GM19452 (cell line): ENCODE measurements around the gene LDLRAP1.
"Not testable (repeated sequence)": the region's sequence is repeated elsewhere in the genome, so short reads cannot be mapped to it uniquely, and the experiment has no call there.

Experiments used
- ATAC-seq: cut with Tn5 transposase; IDR thresholded peaks from one replicate; pipeline ENCODE4 v1.9.1; 2021; ENCODE audit not compliant: unreplicated experiment

The LDLRAP1 gene

GRCh38 chr1:25573591-25573930 is 30.2 kb downstream of the LDLRAP1 start:
- ATAC-seq = no peak

GRCh38 chr1:25573961-25574360 is 30.6 kb downstream of the LDLRAP1 start:
- no peak for ATAC-seq

GRCh38 chr1:25575191-25575590 is 31.8 kb downstream of the LDLRAP1 start:
- ATAC-seq = no peak

DNA sequence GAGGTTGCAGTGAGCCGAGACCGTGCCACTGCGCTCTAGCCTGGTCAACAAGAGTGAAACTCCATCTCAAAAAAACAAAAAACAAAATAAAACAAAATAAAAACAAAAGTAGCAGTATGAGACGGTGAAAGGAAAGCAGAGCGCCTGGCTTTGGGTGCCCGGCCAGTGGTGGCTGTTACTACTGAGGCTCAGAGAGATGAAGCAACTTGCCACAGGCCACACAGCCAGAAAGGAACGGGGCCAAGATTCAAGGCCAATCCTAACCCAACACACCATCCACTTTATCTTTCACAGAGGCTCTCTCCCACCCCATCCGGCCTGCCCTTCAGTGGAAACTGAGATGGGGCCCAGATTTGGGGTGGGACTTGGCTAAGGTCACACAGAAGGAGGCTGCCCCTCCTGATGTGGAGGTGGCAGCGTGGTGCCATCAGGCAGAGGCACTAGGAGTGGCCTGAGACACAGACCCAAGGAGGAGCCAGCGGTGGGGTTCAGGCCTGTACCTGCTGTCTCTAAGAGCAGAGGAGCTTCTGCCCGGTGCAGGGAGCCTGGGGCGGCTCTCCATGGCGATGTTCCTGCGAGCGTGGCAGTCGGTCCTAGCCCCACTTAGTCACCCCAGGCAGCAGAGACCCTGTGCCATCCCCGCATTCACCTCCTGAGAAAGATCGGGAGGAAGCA is 33.2 kb downstream of the LDLRAP1 start:
- no peak for ATAC-seq

DNA sequence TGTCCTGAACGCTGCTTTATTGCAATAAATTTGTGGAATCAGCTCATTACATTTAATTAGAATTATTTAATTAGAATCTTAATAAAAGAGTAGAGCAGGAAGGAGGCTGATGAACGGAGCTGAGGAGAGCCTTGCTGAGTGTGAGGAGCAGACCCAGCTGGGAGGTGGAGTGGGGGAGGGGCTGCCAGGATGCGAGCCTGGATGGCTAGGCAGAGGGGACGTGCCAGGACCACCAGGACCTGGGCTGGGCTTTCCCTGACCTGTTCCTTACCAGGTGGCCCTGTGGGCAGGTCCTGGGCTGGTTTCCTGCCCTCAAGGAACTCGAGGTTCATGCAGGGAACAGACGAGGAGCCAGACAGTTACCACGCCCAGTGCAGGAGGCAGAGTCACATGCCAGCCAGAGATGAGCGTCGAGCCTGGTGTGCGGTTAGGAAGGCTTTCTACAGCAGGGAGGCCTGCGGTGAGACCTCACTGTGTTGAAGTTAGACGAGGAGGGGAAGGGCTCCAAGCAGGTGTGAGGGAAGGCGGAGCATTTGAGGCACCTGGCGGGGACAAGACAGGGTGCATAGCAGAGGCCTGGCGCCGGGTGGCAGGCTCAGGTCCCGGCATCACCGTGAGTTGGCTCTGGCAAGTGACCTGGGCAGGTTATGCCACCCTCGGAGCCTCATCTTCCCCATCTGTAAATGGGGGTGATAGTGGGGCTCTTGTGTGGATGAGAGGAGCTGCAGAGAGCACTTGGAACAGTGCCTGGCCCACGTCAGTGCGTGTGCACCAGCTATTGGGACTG is 33.9 kb downstream of the LDLRAP1 start:
- ATAC-seq = no peak

GRCh38 chr1:25579292-25580252 is 36.2 kb downstream of the LDLRAP1 start:
- ATAC-seq = no peak

- ATAC-seq = no peak
Observed at GRCh38 chr1:25580927-25581326, 37.5 kb downstream of the LDLRAP1 start.

GRCh38 chr1:25581764-25582163 is 38.4 kb downstream of the LDLRAP1 start:
- no peak for ATAC-seq

DNA sequence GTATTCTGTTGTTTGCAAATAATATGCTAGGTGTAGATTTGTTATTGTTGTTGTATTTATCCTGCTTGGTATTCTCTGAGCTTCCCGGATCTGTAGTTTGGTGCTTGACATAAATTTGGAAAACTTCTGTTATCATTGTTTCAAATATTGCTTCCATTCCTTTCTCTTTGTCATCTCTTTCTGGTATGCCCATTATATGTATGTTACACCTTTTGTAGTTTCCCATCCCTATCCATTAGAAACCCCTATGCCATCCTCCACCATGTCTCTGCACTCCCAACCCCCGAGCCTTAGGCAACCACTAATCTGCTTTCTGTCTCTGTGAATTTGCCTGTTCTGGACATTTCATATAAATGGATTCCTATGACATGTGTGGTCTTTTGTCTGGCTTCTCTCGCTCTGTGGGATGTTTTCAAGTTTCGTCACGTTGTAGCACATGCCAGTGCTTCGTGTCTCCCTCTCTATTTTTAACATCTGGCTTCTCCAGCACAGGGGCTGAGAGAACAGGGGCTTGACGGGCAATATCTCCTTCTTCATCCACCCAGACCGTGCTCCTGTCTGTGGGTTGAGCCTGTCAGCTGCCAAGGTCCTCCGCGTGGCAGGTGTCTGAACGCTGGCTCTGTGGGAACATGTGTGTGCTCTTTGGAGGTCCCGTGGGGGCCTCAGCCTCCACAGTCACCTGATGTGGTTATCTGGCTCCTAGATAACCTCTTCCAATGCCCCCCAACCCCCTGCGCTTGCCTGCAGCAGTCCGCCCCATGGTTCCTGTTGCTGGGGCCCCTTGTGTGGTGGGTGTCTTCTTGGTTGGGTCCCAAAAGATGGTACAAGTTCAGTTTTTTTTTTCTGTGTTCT is 40.3 kb downstream of the LDLRAP1 start:
- ATAC-seq = no peak

DNA sequence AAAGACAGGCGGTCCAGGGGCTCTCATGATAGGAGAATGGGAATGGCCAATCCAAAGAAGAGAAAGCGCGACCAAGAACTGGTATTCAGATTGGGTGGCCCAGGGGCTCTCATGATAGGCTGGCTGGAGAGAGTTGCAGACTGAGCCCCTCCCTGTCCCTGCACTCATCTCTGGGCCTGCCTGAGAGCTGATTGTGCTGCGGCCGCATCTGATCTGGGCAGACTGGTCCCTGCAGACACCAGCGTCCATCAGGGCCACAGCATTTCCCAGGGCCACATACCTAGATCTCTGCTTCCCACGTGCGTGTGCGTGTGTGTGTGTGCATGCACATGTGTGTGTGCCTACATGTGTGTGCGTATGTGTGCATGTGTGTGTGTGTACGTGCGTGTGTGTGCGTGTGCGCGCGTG is 42.8 kb downstream of the LDLRAP1 start:
- ATAC-seq = no peak

GRCh38 chr1:25587290-25587689 is 43.9 kb downstream of the LDLRAP1 start:
- no peak for ATAC-seq

DNA sequence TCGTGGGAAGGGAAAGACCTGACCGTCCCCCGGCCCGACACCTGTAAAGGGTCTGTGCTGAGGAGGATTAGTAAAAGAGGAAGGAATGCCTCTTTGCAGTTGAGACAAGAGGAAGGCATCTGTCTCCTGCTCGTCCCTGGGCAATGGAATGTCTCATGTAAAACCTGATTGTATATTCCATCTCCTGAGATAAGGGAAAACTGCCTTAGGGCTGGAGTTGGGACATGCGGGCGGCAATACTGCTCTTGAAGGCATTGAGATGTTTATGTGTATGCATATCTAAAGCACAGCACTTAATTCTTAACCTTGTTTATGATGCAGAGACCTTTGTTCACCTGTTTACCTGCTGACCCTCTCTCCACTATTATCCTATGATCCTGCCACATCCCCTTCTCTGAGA is 44.8 kb downstream of the LDLRAP1 start:
- ATAC-seq = not testable (repeated sequence)

DNA sequence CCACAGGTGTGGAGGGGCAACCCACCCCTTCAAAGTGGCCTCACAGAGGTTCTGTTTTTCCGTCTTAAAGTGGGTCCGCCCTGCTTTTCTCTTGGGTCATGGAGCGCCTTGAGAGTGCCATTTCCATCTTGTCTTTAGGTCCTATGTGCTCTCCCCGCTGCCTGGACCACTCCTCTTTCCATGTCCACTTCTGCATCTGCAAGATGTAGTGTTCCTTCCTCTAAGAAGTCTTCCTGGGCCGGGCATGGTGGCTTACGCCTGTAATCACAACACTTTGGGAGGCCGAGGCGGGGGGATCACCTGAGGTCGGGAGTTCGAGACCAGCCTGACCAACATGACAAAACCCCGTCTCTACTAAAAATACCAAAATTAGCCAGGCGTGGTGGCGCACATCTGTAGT is 45.4 kb downstream of the LDLRAP1 start:
- not testable (repeated sequence) for ATAC-seq

- no peak for ATAC-seq
Observed at GRCh38 chr1:25590096-25590824, 46.9 kb downstream of the LDLRAP1 start.

- ATAC-seq = no peak
Observed at GRCh38 chr1:25593861-25594260, 50.5 kb downstream of the LDLRAP1 start.

DNA sequence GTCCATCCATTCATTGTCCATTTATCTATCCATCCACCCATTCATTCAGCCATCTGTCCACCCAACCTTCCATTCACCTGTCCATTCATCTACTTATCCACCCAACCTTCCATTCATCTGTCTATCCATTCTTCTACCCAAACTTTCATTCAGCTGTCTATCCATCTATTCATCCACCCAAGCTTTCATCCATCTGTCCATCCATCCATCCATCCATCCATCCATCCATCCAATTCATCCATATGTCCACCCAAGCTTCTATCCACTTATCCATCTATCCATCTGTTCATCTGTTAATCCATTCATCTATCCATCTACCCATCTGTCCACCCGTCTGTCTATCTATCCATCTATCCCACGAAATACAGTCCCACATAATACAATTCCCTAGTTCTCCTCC is 51.6 kb downstream of the LDLRAP1 start:
- ATAC-seq = no peak

DNA sequence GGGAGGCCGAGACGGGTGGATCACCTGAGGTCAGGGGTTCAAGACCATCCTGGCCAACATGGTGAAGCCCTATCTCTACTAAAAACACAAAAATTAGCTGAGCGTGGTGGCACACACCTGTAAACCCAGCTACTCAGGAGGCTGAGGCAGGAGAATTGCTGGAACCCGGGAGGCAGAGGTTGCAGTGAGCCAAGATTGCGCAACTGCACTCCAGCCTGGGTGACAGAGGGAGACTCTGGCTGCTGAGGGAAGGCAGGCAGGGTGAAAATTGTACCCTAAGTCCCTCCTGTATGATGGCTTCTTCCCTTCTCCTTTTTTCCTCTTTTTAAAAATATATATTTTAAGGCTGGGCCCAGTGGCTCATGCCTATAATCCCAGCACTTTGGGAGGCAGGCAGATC is 53.2 kb downstream of the LDLRAP1 start:
- ATAC-seq = not testable (repeated sequence)

DNA sequence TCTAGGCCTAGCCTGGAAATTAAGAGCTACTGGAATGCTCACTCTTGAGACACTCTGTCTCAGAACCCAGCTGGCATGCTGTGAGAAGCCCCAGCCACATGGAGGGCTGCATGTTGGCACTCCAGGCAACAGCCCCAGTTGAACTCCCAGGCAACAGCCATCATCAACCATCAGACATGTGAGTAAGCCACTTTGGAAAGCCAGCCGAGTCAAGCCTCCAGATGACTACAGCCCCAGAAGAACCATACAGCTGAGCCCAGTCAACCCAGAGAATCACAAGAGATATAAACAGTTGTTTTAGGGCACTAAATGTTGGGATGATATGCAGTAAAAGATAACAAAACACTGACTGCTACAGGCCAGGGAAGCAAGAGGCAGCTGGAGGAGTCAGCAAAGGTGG is 55.5 kb downstream of the LDLRAP1 start:
- no peak for ATAC-seq

DNA sequence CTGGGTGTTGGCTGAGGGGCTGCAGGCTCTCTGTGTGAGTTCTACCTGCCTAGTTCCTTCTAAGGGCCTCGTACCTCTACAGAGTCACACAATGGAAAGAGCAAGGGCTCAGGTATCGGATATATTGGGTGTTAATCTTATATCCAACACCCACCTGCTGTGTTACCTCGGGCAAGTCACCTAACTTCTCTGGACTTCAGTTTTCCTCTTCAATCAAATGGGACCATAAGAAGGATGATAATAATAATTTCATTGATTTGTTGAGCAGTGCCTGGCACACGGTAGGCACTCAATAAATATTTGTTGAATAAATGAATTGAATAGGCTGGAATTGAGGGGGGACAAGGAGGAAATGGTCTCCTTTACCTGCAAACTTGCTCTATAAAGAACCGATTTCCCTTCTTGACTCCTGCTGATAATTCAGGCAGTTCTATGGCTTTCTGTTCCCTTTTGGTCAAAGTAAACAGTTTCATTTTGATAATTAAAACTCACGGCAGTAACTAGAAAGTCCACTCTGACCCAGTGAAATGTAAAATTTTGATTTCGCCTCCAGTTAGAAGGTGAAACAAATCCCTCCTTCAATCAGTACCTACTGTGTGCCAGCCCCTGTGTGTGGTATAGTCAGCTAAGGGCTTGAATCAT is 56.7 kb downstream of the LDLRAP1 start:
- no peak for ATAC-seq
